ENCODE measurements around the gene ITGB8. TPM values are rescaled to one million over a fixed set of nuclear protein-coding genes. Genes with fewer than 3 reads are reported as not detected.

ITGB8 gene
- total RNA-seq, 3 donors from 2014 or later (not counting 1 experiment from before 2014, with no cell fraction given), result 0.39 to 12.8 TPM; not detected in 1

DNA sequence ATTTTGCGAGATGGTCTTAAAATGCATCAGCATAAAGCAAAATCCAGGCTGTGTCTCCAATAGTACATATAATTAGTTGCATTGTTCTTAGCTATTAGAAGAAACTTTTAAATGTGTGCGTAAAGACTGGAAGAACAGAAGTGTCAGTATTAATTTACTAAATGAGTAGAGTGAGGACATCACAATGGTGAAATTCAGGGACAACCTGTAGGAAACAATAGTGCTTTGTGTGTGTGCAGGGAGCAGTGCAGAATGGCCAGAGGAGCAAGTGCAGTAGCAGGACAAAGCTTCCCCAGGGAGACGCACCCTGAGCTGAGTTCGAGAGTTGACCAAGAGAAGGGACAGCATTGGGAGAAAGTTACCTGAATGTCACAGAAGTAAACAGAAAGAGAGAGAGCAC is 13.7 kb downstream of the ITGB8 start:
- no peaks in the 10 kb centered on the region for H3K4me1 Mint-ChIP-seq
- 95% methylated on average over 4 of the region's 4 CpGs for WGBS (ENCODE audit: insufficient coverage)
- Histone ChIP-seq H3K27me3 (ENCODE audit: control insufficient read depth, insufficient read depth, low read length) (no peaks in the 10 kb centered on the region), H3K9me3 (ENCODE audit: control insufficient read depth, insufficient read depth, low read length) (no peaks in the 10 kb centered on the region), H3K4me3 (ENCODE audit: low read length) (no peak overlapping the region), H3K4me1 (ENCODE audit: control insufficient read depth, insufficient read depth, low read length) (no peaks in the 10 kb centered on the region), H3K27ac (ENCODE audit: low read length) (no peak overlapping the region), H3K36me3 (ENCODE audit: control insufficient read depth, insufficient read depth, low read length) (no peaks in the 10 kb centered on the region)
- ATAC-seq (no peak), DNase-seq (no peak)
- H3K9me3 Mint-ChIP-seq, result peaks cover 0 to 5% of the 10 kb centered on the region in 2 donors
- no peaks in the 10 kb centered on the region for H3K36me3 Mint-ChIP-seq
- TF ChIP-seq, protein P1, sequence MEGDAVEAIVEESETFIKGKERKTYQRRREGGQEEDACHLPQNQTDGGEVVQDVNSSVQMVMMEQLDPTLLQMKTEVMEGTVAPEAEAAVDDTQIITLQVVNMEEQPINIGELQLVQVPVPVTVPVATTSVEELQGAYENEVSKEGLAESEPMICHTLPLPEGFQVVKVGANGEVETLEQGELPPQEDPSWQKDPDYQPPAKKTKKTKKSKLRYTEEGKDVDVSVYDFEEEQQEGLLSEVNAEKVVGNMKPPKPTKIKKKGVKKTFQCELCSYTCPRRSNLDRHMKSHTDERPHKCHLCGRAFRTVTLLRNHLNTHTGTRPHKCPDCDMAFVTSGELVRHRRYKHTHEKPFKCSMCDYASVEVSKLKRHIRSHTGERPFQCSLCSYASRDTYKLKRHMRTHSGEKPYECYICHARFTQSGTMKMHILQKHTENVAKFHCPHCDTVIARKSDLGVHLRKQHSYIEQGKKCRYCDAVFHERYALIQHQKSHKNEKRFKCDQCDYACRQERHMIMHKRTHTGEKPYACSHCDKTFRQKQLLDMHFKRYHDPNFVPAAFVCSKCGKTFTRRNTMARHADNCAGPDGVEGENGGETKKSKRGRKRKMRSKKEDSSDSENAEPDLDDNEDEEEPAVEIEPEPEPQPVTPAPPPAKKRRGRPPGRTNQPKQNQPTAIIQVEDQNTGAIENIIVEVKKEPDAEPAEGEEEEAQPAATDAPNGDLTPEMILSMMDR (IDR thresholded peaks at IDR 0.05), result no peak
- H3K4me3 Mint-ChIP-seq, result no peak overlapping the region
- H3K27me3 Mint-ChIP-seq (ENCODE audit: low read depth in 2 of 2), result no peaks in the 10 kb centered on the region
- intact Hi-C loops (cut with micrococcal nuclease), result no loop called here
- H3K27ac Mint-ChIP-seq, result no peak overlapping the region

DNA sequence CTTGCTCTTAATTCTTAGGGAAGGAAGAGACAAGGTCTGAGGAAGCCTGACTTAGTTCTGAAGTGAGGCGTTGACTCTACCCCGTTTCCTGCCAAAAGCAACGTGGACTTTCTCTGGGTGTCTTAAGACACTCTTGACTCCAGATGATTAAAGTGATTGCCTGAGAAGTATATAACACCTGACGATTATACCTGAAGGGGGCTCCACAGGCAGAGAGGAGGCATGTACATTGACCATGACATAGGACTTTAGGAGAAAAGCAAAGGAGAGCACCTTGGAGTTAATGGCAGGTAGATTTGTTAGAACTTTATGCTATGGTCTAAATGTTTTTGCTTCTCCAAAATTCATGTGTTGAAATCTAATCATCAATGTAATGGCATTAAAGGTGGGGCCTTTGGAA is 15.9 kb downstream of the ITGB8 start:
- H3K4me1 ChIP-seq (ENCODE audit: control insufficient read depth, insufficient read depth, low read length), result no peaks in the 10 kb centered on the region
- intact Hi-C loops (cut with micrococcal nuclease), result no loop called here
- WGBS (ENCODE audit: insufficient coverage), result 89% methylated on average over 4 of the region's 4 CpGs
- DNase-seq, result no peak
- Mint-ChIP-seq H3K4me1 (no peaks in the 10 kb centered on the region), H3K9me3 (peaks cover 0 to 5% of the 10 kb centered on the region in 2 donors), H3K36me3 (no peaks in the 10 kb centered on the region), H3K27ac (no peak overlapping the region), H3K4me3 (no peak overlapping the region), H3K27me3 (ENCODE audit: low read depth in 2 of 2) (no peaks in the 10 kb centered on the region)
- TF ChIP-seq, protein P1 (IDR thresholded peaks at IDR 0.05), result no peak
- no peaks in the 10 kb centered on the region for H3K9me3 ChIP-seq (ENCODE audit: control insufficient read depth, insufficient read depth, low read length)
- no peaks in the 10 kb centered on the region for H3K27me3 ChIP-seq (ENCODE audit: control insufficient read depth, insufficient read depth, low read length)
- no peak overlapping the region for H3K27ac ChIP-seq (ENCODE audit: low read length)
- no peak for ATAC-seq
- H3K36me3 ChIP-seq (ENCODE audit: control insufficient read depth, insufficient read depth, low read length), result no peaks in the 10 kb centered on the region
- H3K4me3 ChIP-seq (ENCODE audit: low read length), result no peak overlapping the region

DNA sequence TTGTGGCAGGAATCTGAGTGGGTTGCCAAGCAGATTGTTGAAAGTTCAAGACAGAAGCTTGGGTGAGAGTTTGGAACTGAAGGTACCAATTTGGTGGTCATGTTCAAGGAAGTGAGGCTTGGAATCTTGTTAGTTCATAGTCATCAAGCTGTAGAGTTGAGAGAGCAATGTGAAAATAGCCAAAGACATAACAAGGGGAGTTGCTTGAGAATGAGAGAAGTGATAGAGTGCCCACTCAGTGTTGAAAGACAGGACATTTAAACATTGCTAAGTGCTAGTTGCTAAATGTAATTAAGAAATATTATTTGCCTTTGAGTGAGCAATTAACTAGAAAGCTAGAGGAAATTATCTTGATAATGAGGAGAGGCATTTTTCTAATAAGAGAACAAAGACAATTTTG is 17.0 kb downstream of the ITGB8 start:
- Mint-ChIP-seq H3K4me3 (no peak overlapping the region), H3K4me1 (no peaks in the 10 kb centered on the region), H3K27me3 (ENCODE audit: low read depth in 2 of 2) (no peaks in the 10 kb centered on the region), H3K36me3 (no peaks in the 10 kb centered on the region), H3K27ac (no peak overlapping the region), H3K9me3 (peaks cover 0 to 5% of the 10 kb centered on the region in 2 donors)
- Histone ChIP-seq H3K27ac (ENCODE audit: low read length) (no peak overlapping the region), H3K4me1 (ENCODE audit: control insufficient read depth, insufficient read depth, low read length) (no peaks in the 10 kb centered on the region), H3K36me3 (ENCODE audit: control insufficient read depth, insufficient read depth, low read length) (no peaks in the 10 kb centered on the region), H3K4me3 (ENCODE audit: low read length) (no peak overlapping the region), H3K27me3 (ENCODE audit: control insufficient read depth, insufficient read depth, low read length) (no peaks in the 10 kb centered on the region), H3K9me3 (ENCODE audit: control insufficient read depth, insufficient read depth, low read length) (no peaks in the 10 kb centered on the region)
- TF ChIP-seq, protein P1 (IDR thresholded peaks at IDR 0.05), result no peak
- ATAC-seq, result no peak
- DNase-seq, result no peak
- intact Hi-C loops (cut with micrococcal nuclease), result no loop called here

DNA sequence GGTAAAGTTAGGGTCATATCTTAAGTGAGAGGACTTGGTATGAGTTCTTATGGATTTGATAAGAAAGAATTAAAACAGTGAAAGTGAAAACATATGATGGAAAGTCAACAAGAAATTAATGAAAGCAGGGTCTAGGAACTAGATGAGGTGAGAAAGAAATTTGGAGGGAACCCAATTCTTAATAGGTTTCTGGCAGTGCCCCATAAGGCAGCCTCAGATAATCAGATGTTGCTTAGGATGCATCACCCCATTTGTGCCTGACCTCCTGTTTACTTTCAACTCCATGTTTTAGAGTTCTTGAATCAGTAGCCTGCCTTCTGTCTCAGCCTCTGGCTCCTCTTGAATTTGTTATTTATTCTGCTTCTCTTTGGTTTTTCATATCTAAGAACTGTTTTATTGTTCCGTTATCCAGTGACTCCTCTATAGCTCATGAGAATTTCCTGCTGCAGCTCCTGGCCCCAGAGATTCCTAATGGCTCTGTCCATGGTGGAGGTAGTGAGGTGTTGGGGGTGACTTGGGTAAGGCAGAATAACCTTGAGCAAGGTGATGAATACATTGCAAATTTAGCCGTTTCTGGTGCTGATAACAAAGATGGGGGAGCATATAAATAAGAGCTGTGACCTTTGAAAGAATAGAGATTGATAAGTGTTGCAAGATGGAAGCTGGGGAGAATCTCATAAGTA is 17.6 kb downstream of the ITGB8 start:
- WGBS (ENCODE audit: insufficient coverage), result 84% methylated on average over 2 of the region's 2 CpGs
- Mint-ChIP-seq H3K4me1 (no peaks in the 10 kb centered on the region), H3K27me3 (ENCODE audit: low read depth in 2 of 2) (no peaks in the 10 kb centered on the region), H3K4me3 (no peak overlapping the region), H3K9me3 (peaks cover 0 to 4% of the 10 kb centered on the region in 2 donors), H3K36me3 (no peaks in the 10 kb centered on the region), H3K27ac (no peak overlapping the region)
- no peaks in the 10 kb centered on the region for H3K36me3 ChIP-seq (ENCODE audit: control insufficient read depth, insufficient read depth, low read length)
- ATAC-seq (no peak), DNase-seq (no peak)
- no peaks in the 10 kb centered on the region for H3K9me3 ChIP-seq (ENCODE audit: control insufficient read depth, insufficient read depth, low read length)
- H3K4me3 ChIP-seq (ENCODE audit: low read length), result no peak overlapping the region
- TF ChIP-seq, protein P1 (IDR thresholded peaks at IDR 0.05), result no peak
- H3K27ac ChIP-seq (ENCODE audit: low read length), result no peak overlapping the region
- no peaks in the 10 kb centered on the region for H3K4me1 ChIP-seq (ENCODE audit: control insufficient read depth, insufficient read depth, low read length)
- H3K27me3 ChIP-seq (ENCODE audit: control insufficient read depth, insufficient read depth, low read length), result no peaks in the 10 kb centered on the region
- intact Hi-C loops (cut with micrococcal nuclease), result no loop called here
